NCI-H1436 (cell line): ENCODE results near the gene HNRNPH2.

Experiments used
- DNase-seq: peaks from one replicate; lab custom pipeline; 2025; lab: John Stamatoyannopoulos, UW

The HNRNPH2 gene

GRCh38 chrX:101407748-101408531 lies at the start of gene HNRNPH2, which contains the start of gene GLA:
HNRNPH2 (plus strand) TSS chrX:101408222; CDS start chrX:101411989, 3,767 bp downstream.
GLA (minus strand) TSS chrX:101407925; CDS start chrX:101407903, 22 bp downstream.
- peak; percentile 99 for DNase-seq

DNA sequence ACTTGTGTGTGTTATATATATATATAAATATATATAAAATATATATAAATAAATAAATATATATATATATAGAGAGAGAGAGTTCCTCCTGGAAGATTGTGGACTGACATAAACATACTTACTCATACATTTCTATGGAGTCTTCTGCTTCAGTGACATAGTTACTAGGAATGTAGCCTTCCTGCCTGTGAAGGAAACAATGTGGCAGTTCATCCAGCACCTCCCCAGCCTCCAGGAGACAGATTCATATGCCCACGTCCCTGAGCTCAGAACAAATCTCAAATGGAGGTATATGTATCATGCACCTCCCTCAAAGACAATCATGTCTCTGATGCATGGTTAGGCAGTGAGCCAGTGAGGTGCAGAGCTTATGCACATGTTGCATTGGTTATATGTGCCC lies 48.1 kb upstream of the HNRNPH2 start:
- no peak for DNase-seq

GRCh38 chrX:101360390-101360789 lies 47.6 kb upstream of the HNRNPH2 start:
- DNase-seq = no peak

- DNase-seq = no peak
Observed at GRCh38 chrX:101362116-101362515, 45.9 kb upstream of the HNRNPH2 start.

GRCh38 chrX:101362757-101363156 lies 45.3 kb upstream of the HNRNPH2 start:
- no peak for DNase-seq

DNA sequence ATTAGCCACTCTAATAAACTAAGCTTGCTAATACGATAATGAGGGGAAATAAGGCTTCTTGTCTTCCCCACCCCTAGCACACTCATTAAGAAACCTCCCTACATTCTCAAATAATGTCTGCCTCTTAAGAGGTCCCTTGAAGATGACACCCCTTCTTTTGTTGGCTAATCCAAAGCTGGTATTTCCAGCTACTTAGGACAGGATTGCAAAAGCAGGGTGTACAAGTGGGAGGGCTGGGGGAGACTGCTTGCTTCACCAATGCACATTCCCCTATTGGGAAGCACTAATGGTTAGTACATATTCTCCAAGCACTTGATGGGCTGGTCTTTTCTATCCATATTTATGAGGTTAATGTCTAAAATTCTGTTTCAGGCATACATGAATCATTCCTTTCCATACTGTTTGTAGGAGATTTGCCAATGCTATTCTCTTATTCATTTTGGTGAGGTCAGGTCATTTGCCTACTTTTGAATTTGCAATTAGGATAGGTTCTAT lies 42.7 kb upstream of the HNRNPH2 start:
- DNase-seq = no peak

- DNase-seq = no peak
Observed at GRCh38 chrX:101368800-101369199, 39.2 kb upstream of the HNRNPH2 start.

DNA sequence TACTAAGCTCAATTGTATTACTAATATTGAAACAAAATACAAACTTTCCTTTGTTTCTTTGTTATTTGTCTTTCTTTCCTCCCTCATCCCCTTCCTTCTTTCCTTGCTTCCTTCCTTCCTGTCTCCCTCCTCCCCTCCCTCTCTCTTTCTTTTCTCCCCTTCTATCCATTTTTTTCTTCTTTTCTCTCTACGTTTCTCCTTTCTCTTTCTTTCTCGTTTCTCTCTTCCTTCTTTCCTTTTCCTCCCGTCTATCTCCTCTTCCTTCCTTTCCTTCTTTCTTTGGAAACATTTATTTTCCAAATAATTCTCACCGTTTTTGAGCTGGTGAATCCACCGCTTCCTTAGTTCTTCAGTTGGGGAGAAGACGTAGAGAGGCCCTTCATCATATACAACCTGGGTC lies 38.3 kb upstream of the HNRNPH2 start:
- no peak for DNase-seq

- no peak for DNase-seq
Observed at GRCh38 chrX:101370888-101371504, 37.0 kb upstream of the HNRNPH2 start.

GRCh38 chrX:101377547-101377946 lies 30.5 kb upstream of the HNRNPH2 start:
- no peak for DNase-seq

GRCh38 chrX:101383679-101384205 lies 24.3 kb upstream of the HNRNPH2 start:
- no peak for DNase-seq

DNA sequence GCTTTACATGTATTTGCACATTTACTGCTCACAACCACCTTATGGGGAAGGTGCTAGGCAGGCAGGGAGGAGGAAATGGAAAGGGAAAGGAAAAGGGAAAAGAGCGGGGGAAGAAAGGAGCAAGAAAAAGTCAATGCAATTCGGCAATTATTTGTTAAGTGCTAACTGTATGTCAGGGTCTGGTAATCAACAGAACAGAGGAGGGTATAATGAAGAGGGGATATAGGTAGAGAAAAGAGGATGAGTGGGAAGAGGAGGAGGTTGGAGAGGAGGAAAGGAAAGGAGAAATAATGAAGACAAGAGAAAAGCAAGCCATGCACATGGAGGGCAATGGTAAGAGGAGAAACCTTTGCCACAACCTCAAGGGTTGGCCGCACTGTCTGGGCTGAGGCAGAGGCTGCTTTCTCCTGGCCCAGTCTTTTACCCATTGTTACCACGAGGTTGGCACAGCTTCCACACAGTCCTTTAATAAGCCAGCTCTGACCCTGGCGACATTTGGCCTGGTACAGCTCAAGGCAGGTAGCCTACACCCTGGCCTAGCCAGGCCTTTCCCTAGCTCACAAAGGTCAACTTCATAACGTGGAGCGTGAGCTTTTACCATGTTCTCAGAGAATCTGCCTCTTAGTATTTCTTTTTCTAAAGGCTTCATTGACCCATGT lies 22.9 kb upstream of the HNRNPH2 start:
- no peak for DNase-seq

DNA sequence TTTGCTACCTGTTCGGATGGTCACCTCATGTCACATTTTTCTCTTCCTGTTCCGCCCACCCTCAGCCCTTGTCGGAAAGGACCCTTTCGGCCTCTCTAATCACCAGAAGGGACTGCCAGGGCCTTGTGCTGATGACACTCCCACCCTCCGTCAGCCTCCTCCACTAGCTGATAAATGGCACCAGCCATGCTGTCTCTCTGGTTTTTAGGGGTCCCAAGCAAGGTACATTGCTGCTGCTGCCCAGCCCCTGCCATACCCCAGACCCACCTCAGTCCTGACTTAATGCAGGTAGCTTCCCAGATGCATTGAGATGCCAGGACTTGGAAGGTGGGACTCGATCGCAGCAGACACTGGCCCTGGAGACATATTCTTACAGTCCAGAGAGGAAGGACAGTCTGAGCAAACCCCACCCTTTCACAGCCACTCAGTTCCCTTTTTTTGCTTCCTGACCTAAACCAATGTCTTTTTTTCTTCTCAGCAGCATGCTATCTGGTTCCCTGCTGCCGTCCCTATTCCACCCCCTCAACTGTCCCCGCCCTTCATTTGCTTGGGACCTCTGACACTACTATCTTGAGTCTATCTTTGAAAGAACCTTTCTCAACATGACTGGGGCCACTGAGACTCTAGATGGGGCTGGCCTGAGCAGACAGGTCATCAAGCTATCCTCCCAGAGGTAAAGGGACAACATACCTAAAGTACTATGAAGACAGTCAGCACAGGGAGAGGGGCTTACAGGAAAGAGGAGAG lies 22.1 kb upstream of the HNRNPH2 start, which contains the start of gene BTK:
TSS of gene BTK (minus strand) at position 397 of the 747 bp plus-strand sequence. CDS start 10,907 bp downstream, outside the sequence.
- DNase-seq = no peak

- no peak for DNase-seq
Observed at GRCh38 chrX:101386542-101386885, 21.5 kb upstream of the HNRNPH2 start.

DNA sequence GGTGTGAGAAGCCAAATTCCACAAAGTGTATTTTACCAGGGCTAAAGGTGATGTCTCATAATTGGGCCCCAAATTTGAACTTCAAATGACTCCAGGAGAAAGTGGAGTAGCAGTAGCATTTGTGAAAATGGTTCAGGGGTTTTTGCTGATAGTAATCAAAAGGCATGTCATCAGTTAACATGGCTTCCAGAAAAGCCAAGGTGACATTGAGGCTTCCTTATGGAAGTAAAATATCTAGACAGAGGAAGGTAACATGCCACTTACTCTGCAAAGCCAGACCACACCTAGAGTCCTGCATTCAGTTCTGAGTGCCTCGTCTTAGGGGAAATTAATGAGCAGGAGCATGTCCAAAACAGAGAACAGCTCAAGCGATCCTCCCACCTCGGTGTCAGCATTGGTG lies 19.4 kb upstream of the HNRNPH2 start:
- DNase-seq = no peak

DNA sequence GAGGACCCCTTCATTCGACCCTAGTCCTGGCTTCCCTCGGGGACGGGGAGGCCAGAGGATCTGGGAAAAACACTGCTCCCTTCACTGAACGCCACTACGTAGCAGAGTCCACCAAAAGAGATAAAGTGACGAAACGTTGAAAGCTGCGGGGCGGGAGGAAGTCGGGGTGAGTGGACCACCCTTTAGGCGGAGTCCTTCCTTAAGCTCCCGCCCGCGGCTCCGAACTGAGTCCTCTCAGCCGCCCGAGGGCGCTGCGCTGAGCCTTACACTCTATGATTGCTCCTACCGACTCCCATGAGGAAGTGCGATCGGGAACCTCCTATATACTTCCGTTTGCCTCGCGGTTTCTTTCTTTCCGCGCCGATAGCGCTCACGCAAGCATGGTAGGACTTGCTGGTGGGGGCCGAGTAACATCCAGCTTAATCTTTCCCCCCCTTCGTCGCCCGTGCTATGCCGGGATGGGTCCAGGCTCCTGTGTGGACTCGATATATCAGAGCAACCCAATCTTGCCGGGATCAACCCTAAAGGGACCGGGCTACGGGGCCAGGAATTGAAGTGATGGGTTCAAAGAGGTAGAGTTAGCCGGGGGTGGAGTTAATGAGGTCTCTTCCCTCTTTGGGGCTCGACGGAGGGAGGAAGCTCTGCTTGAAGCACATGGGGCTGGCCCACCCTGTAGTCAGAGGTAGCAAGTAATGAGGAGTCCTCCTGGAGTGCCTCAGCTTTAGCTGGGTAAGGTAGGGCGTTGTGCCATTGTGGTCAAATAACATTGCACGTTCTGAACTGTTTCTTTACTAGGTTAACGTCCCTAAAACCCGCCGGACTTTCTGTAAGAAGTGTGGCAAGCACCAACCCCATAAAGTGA lies 17.1 kb upstream of the HNRNPH2 start, which contains the start of gene RPL36A:
TSS of gene RPL36A (plus strand) at position 348 of the 862 bp plus-strand sequence. CDS start at position 381, 33 bp downstream.
- DNase-seq = peak; percentile 95

DNA sequence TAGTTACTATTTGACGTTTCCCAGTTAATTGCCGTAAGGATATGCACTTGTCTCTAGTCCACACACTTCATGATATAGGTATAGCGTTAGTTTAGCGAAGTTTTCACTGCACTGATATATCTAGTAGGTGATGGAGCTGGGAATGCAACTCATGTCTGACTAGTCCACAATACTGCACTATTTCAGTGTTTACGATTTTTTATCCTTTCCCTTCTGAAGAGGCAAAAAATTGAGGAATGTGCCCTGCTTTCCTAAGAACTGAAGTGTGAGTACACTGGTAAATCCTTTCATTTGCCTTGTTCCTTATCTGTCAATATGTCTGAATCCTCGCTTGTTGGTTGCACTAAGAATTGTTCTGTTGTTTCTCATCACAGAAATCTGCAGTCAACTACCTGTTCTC lies 16.2 kb upstream of the HNRNPH2 start:
- DNase-seq = no peak

- DNase-seq = no peak
Observed at GRCh38 chrX:101393530-101394305, 14.3 kb upstream of the HNRNPH2 start.

- DNase-seq = no peak
Observed at GRCh38 chrX:101394372-101394771, 13.7 kb upstream of the HNRNPH2 start.

GRCh38 chrX:101395789-101396188 lies 12.2 kb upstream of the HNRNPH2 start:
- DNase-seq = no peak
